WI38 (cell line): ENCODE results near the gene SMAD9.

Experiments used
- H3K4me3 ChIP-seq: 2 replicates; pipeline ENCODE4 v1.5.1; 2011; ENCODE audit warnings: low read depth, mild to moderate bottlenecking, control low read depth, low read length
- CTCF ChIP-seq: IDR thresholded peaks from 2 replicates; pipeline ENCODE4 v1.5.1; 2012; ENCODE audit warnings: low read depth, mild to moderate bottlenecking, control low read depth, low read length

SMAD9 gene

GRCh38 chr13:36866232-36866631, 53.8 kb downstream of the SMAD9 start:
- H3K4me3 ChIP-seq, result no peak overlapping the region
- TF ChIP-seq CTCF, result no peak

- TF ChIP-seq CTCF, result no peak
- H3K4me3 ChIP-seq, result no peak overlapping the region
Observed at GRCh38 chr13:36865265-36865664, 54.8 kb downstream of the SMAD9 start.

- H3K4me3 ChIP-seq, result no peak overlapping the region
- TF ChIP-seq CTCF, result no peak
Observed at GRCh38 chr13:36862722-36863121, 57.3 kb downstream of the SMAD9 start.

GRCh38 chr13:36862002-36862685, 57.9 kb downstream of the SMAD9 start:
- no peak overlapping the region for H3K4me3 ChIP-seq
- no peak for TF ChIP-seq CTCF

GRCh38 chr13:36859259-36859658, 60.8 kb downstream of the SMAD9 start:
- TF ChIP-seq CTCF, result no peak
- no peak overlapping the region for H3K4me3 ChIP-seq

GRCh38 chr13:36858290-36858689, 61.7 kb downstream of the SMAD9 start:
- peak; percentile 33 for TF ChIP-seq CTCF

GRCh38 chr13:36857253-36857652, 62.8 kb downstream of the SMAD9 start:
- no peak for TF ChIP-seq CTCF
- H3K4me3 ChIP-seq, result no peak overlapping the region

More at GRCh38 chr13:36858290-36858689, 61.7 kb downstream of the SMAD9 start:
- no peak overlapping the region for H3K4me3 ChIP-seq
